CD14-positive monocyte (primary cell): ENCODE data around the gene EPHA1. TPM values are rescaled to one million over a fixed set of nuclear protein-coding genes. Genes with fewer than 3 reads are reported as not detected.

Experiments
- DNase-seq, 3 donors: peaks; one replicate each; pipeline ENCODE4 v3.0.0-alpha.2; 2011 to 2022
- H2AFZ ChIP-seq: 2 replicates; pipeline ENCODE4 v1.6.0; 2012; ENCODE audit warnings: mild to moderate bottlenecking, low read depth, low read length, inconsistent platforms; ENCODE audit not compliant: insufficient read depth, poor library complexity, severe bottlenecking
- H3K27ac ChIP-seq, 2 donors: 1 replicate in 1 of 2; 2 replicates in 1 of 2; pipeline ENCODE4 v1.5.1; 2012 to 2013; ENCODE audit warnings: low read length in 2 of 2, control low read depth in 1 of 2, inconsistent platforms in 1 of 2, low read depth in 1 of 2, mild to moderate bottlenecking in 1 of 2
- H3K27me3 ChIP-seq, 2 donors: one replicate each; pipeline versions ENCODE4 v1.6.0 to v1.6.1; 2011 to 2013; ENCODE audit warnings: low read length in 2 of 2; ENCODE audit not compliant: control insufficient read depth in 2 of 2, insufficient read depth in 2 of 2
- H3K36me3 ChIP-seq, 2 donors: replicated peaks in 1 of 2; 1 replicate in 1 of 2; 2 replicates in 1 of 2; pipeline versions ENCODE4 v1.5.1 to v1.6.1; 2012 to 2013; ENCODE audit warnings: low read length in 2 of 2, control low read depth in 1 of 2, inconsistent platforms in 1 of 2, mild to moderate bottlenecking in 1 of 2; ENCODE audit not compliant: insufficient read depth in 2 of 2, control insufficient read depth in 1 of 2
- H3K4me1 ChIP-seq, 2 donors: 1 replicate in 1 of 2; 2 replicates in 1 of 2; pipeline versions ENCODE4 v1.5.1 to v1.6.1; 2012 to 2013; ENCODE audit warnings: low read length in 2 of 2, control low read depth in 1 of 2, inconsistent platforms in 1 of 2, mild to moderate bottlenecking in 1 of 2, moderate library complexity in 1 of 2; ENCODE audit not compliant: insufficient read depth in 2 of 2, control insufficient read depth in 1 of 2
- H3K4me2 ChIP-seq: replicated peaks from 2 replicates; pipeline ENCODE3; 2012; ENCODE audit warnings: low read length, moderate library complexity, mild to moderate bottlenecking; ENCODE audit not compliant: poor library complexity, severe bottlenecking; ENCODE audit errors: extremely low read depth
- H3K4me3 ChIP-seq, 3 experiments: fragments of 200-600 bp in 1 of 3; sonication (generic) in 1 of 3; replicated peaks in 1 of 3; 1 replicate in 2 of 3; 2 replicates in 1 of 3; pipeline ENCODE4 v1.5.1; 2011 to 2013; ENCODE audit warnings: low read length in 3 of 3, mild to moderate bottlenecking in 3 of 3, control low read depth in 2 of 3, low read depth in 2 of 3, inconsistent platforms in 1 of 3, moderate library complexity in 1 of 3
- H3K79me2 ChIP-seq: 2 replicates; pipeline ENCODE4 v1.6.0; 2012; ENCODE audit warnings: mild to moderate bottlenecking, control low read depth, inconsistent platforms, low read length, moderate library complexity; ENCODE audit not compliant: insufficient read depth
- H3K9ac ChIP-seq: 2 replicates; pipeline ENCODE4 v1.6.0; 2017; ENCODE audit warnings: low read length, mild to moderate bottlenecking; ENCODE audit not compliant: insufficient read depth, poor library complexity, severe bottlenecking
- H3K9me3 ChIP-seq, 2 donors: replicated peaks in 1 of 2; 1 replicate in 1 of 2; 2 replicates in 1 of 2; pipeline versions ENCODE4 v1.5.1 to v1.6.1; 2012 to 2013; ENCODE audit warnings: low read length in 2 of 2, control low read depth in 1 of 2; ENCODE audit not compliant: control insufficient read depth in 1 of 2, insufficient read depth in 1 of 2
- H4K20me1 ChIP-seq: 2 replicates; pipeline ENCODE4 v1.6.0; 2012; ENCODE audit warnings: mild to moderate bottlenecking, low read length, control low read depth, moderate library complexity; ENCODE audit not compliant: insufficient read depth
- H3K27ac Mint-ChIP-seq, 7 donors: one replicate each; pipeline ENCODE4 v1.8.0; 2020; ENCODE audit warnings: mild to moderate bottlenecking in 7 of 7, mixed read lengths in 7 of 7, moderate library complexity in 6 of 7, inconsistent platforms in 2 of 7
- H3K27me3 Mint-ChIP-seq, 3 donors: one replicate each; pipeline ENCODE4 v1.8.0; 2021 to 2022; ENCODE audit warnings: low read depth in 3 of 3, mild to moderate bottlenecking in 3 of 3, mixed read lengths in 3 of 3, moderate library complexity in 3 of 3, inconsistent platforms in 1 of 3
- H3K36me3 Mint-ChIP-seq, 2 donors: one replicate each; pipeline ENCODE4 v1.8.0; 2020; ENCODE audit warnings: mixed read lengths in 2 of 2, inconsistent platforms in 1 of 2, mild to moderate bottlenecking in 1 of 2
- H3K4me1 Mint-ChIP-seq: one replicate; pipeline ENCODE4 v1.8.0; 2020; ENCODE audit warnings: mild to moderate bottlenecking, mixed read lengths
- H3K4me3 Mint-ChIP-seq, 2 donors: one replicate each; pipeline ENCODE4 v1.8.0; 2020; ENCODE audit warnings: mild to moderate bottlenecking in 2 of 2, mixed read lengths in 2 of 2, moderate library complexity in 1 of 2
- H3K9me3 Mint-ChIP-seq, 7 donors: one replicate each; pipeline ENCODE4 v1.8.0; 2020 to 2022; ENCODE audit warnings: mixed read lengths in 7 of 7, mild to moderate bottlenecking in 6 of 7, moderate library complexity in 6 of 7, inconsistent platforms in 2 of 7
- WGBS: methylation state at CpG from one replicate; pipeline ENCODE4 v1.1.5; 2013; ENCODE audit warnings: missing lambda C conversion rate; ENCODE audit not compliant: insufficient coverage; 5-methylcytosine and 5-hydroxymethylcytosine counted together
- intact Hi-C, 2 donors: fragments of 100-400 bp; cut with micrococcal nuclease; formaldehyde crosslinking; loops; one replicate each; pipeline versions ENCODE4 v1.15.0 to v1.15.1; 2023
- polyA plus RNA-seq, 3 donors: library from polyadenylated mRNA; depleted of rRNA in 1 of 3; unstranded in 2 of 3; stranded (reverse) in 1 of 3; fragments of 300-500 nt in 2 of 3; fragments of >200 nt in 1 of 3; fragmentation: Illumina TruSeq in 2 of 3; gene quantifications; 1 replicate in 2 of 3; 2 replicates in 1 of 3; pipeline ENCODE4 v1.2.3, GENCODE V29; 2012 to 2021
- TF ChIP-seq, protein P1 (sequence below): fragments of 200-600 bp; IDR thresholded peaks from one replicate; pipeline ENCODE4 v1.8.0; 2022; ENCODE audit warnings: antibody characterized with exemption, mild to moderate bottlenecking

EPHA1 gene
- polyA plus RNA-seq, 3 donors = 0.50 to 0.95 TPM; not detected in 1

DNA sequence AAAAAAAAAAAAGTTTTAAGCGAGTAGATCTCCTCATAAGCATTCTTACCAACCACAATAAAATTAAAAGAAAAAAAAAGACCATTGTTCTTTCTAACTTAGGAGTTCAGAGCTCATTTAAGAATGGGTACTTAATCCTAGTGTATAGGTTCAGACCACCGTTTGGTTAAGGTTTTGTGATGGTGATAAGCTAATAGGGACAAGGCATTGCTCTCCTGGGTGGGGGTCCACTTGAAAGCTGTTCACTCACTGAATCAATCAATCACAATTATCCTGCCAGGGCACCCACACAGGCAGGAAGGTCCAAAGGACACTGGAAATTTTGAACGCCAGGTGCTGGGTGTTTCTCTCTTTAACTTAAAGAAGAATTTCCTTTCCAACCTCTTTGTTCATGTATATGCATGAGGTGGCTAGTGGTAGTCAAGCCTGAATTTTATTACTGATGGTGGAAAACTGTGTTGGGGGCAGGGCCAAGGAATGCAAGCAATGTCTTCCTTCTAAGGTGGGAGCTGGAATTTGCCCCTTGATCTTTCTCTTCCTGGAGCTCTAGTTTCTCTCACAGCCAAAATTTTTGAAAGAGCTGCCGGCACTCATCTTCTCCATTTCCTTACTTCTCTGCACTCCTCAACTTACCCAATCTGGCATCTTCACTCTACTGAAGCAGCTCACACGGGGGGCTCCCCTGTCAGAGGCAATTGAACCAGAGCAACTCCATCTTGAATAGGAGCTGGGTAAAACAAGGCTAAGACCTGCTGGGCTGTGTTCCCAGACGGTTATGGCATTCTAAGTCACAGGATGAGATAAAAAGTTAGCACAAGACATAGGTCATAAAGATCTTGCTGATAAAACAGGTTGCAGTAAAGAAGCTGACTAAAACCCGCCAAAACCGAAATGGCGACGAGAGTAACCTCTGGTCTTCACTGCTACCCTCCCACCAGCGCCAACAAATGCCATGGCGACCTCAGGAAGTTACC is 38.7 kb downstream of the EPHA1 start:
- 75% methylated on average over 2 of the region's 12 CpGs for WGBS
- H3K4me1 Mint-ChIP-seq = peaks cover 35% of the 10 kb centered on the region
- H3K27ac ChIP-seq = no peak overlapping the region
- peaks cover 6% of the 10 kb centered on the region for H3K79me2 ChIP-seq
- peaks cover 2 to 8% of the 10 kb centered on the region in 2 donors for H3K27me3 ChIP-seq
- intact Hi-C loops = loop anchor here (10.0 kb wide), 2 partner anchors 45 to 85 kb away; partner anchors contain the start of genes CASP2 (in 1 of the 2) and TMEM139 (in 1 of the 2)
- H3K36me3 Mint-ChIP-seq = peaks cover 0 to 4% of the 10 kb centered on the region in 2 donors
- peak overlapping the region in 1 of 7 donors; percentile 63 for H3K27ac Mint-ChIP-seq
- H3K4me1 ChIP-seq = peaks cover 35 to 37% of the 10 kb centered on the region in 2 donors
- peaks cover 2 to 15% (median 13%) of the 10 kb centered on the region in 3 donors for H3K27me3 Mint-ChIP-seq
- peaks cover 0 to 3% (median 0%) of the 10 kb centered on the region in 7 donors for H3K9me3 Mint-ChIP-seq
- H3K4me3 Mint-ChIP-seq = no peak overlapping the region
- H3K4me2 ChIP-seq = no peak overlapping the region
- TF ChIP-seq, protein P1, sequence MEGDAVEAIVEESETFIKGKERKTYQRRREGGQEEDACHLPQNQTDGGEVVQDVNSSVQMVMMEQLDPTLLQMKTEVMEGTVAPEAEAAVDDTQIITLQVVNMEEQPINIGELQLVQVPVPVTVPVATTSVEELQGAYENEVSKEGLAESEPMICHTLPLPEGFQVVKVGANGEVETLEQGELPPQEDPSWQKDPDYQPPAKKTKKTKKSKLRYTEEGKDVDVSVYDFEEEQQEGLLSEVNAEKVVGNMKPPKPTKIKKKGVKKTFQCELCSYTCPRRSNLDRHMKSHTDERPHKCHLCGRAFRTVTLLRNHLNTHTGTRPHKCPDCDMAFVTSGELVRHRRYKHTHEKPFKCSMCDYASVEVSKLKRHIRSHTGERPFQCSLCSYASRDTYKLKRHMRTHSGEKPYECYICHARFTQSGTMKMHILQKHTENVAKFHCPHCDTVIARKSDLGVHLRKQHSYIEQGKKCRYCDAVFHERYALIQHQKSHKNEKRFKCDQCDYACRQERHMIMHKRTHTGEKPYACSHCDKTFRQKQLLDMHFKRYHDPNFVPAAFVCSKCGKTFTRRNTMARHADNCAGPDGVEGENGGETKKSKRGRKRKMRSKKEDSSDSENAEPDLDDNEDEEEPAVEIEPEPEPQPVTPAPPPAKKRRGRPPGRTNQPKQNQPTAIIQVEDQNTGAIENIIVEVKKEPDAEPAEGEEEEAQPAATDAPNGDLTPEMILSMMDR = no peak
- H4K20me1 ChIP-seq = no peaks in the 10 kb centered on the region
- H3K4me3 ChIP-seq = no peak overlapping the region
- H2AFZ ChIP-seq = no peak overlapping the region
- no peak overlapping the region for H3K9ac ChIP-seq
- DNase-seq = no peak
- H3K9me3 ChIP-seq = no peaks in the 10 kb centered on the region
- no peaks in the 10 kb centered on the region for H3K36me3 ChIP-seq

DNA sequence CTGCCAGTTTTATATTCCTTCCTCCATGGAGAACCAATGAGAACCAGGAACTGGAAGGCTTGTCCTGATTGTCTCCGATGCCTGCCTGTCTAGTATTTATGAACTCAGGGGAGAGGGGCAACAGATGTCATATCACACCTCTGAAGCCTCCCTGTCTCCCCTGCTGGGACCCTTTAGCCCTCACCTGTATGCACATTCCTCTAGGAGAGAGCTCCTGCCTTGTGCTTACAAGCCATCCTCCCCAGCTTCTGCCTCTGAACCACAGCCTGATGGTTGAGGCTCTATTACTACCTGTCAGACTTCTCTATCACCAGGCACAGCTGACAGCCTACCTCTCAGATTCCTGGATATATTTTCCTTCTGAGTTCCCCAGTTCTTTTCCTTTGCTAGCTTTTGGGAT is 40.3 kb downstream of the EPHA1 start:
- no CpG with 5 or more reads among the region's 1 CpG for WGBS

More for the DNA sequence above, 40.3 kb downstream of the EPHA1 start:
- Mint-ChIP-seq H3K27ac (no peak overlapping the region), H3K4me1 (peaks cover 19% of the 10 kb centered on the region), H3K4me3 (no peak overlapping the region), H3K9me3 (peaks cover 0 to 5% (median 1%) of the 10 kb centered on the region in 7 donors), H3K36me3 (peaks cover 3 to 5% of the 10 kb centered on the region in 2 donors), H3K27me3 (peaks cover 18 to 30% (median 28%) of the 10 kb centered on the region in 3 donors)
- H2AFZ ChIP-seq = no peak overlapping the region
- no peak overlapping the region for H3K27ac ChIP-seq
- H3K4me3 ChIP-seq = no peak overlapping the region
- TF ChIP-seq, protein P1 = no peak
- no peaks in the 10 kb centered on the region for H3K36me3 ChIP-seq
- no peaks in the 10 kb centered on the region for H3K79me2 ChIP-seq
- intact Hi-C loops = loop anchor here in 1 of 2 donors (10.0 kb wide), 1 partner anchor 46 kb away; no protein-coding TSS in a partner anchor
- no peaks in the 10 kb centered on the region for H4K20me1 ChIP-seq
- no peaks in the 10 kb centered on the region for H3K9me3 ChIP-seq
- no peak overlapping the region for H3K9ac ChIP-seq
- H3K4me2 ChIP-seq = no peak overlapping the region
- peaks cover 17 to 24% of the 10 kb centered on the region in 2 donors for H3K27me3 ChIP-seq
- DNase-seq = no peak
- peaks cover 20 to 21% of the 10 kb centered on the region in 2 donors for H3K4me1 ChIP-seq
